Measurements from ENCODE around the gene CPT1A.

- TF ChIP-seq EZH2 (IDR thresholded peaks at IDR 0.05; ENCODE audit: insufficient read depth, poor library complexity, severe bottlenecking) (no peak), EZH2phosphoT487 (IDR thresholded peaks at IDR 0.05; ENCODE audit: insufficient read depth, low read depth) (no peak)
Observed at GRCh38 chr11:68798221-68798813, 43.4 kb downstream of the CPT1A start.
